ENCODE results near the gene CD200. TPM values are rescaled to one million over a fixed set of nuclear protein-coding genes. Genes with fewer than 3 reads are reported as not detected.

Gene CD200
- polyA plus RNA-seq, 1 experiment: 0.10 TPM

DNA sequence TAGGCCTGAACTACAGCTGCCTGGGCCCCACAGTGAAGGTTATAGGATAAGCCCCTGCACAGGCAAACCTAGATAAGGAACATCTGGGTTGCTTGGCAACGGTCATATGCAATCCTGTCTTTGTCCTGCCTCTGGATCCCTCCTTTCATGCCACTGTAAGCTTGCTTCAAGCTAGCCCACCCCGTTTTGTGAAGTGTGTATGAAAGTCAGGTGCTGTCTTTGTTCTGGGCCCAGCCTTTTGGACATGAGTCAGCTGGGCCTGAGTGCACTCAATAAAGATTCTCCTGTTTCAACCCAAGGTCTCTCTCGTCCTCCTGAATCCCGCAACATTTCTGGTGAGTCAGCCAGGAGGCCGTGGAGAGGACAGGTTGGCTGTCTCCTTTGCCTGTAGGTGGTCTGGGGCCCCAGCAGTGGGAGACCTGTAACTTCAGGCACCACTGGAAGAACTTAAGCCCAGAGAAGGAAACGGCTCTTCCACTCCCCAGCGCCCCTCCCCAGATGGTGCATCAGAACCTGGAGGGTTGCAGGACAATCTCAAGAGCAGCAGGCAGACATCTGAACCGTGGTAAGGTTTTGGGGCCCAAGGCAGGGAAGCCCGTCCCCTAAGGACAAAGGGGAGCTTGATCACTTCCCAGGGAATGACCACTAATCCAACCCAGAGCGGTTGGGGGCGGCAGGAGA lies 30.7 kb upstream of the CD200 start:
- no peak for DNase-seq (ENCODE audit: low read depth)
- POLR2A ChIA-PET: no interaction called here
- H3K27me3 ChIP-seq (ENCODE audit: control insufficient read depth, insufficient read depth, low read length): no peaks in the 10 kb centered on the region
- TF ChIP-seq, protein P1, sequence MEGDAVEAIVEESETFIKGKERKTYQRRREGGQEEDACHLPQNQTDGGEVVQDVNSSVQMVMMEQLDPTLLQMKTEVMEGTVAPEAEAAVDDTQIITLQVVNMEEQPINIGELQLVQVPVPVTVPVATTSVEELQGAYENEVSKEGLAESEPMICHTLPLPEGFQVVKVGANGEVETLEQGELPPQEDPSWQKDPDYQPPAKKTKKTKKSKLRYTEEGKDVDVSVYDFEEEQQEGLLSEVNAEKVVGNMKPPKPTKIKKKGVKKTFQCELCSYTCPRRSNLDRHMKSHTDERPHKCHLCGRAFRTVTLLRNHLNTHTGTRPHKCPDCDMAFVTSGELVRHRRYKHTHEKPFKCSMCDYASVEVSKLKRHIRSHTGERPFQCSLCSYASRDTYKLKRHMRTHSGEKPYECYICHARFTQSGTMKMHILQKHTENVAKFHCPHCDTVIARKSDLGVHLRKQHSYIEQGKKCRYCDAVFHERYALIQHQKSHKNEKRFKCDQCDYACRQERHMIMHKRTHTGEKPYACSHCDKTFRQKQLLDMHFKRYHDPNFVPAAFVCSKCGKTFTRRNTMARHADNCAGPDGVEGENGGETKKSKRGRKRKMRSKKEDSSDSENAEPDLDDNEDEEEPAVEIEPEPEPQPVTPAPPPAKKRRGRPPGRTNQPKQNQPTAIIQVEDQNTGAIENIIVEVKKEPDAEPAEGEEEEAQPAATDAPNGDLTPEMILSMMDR (IDR thresholded peaks at IDR 0.05; ENCODE audit: insufficient read depth, low read depth, low read length): no peak
- CTCF ChIA-PET: interaction anchor here (1.0 kb wide), 1 partner anchor 9 kb away, joined by 3 read pairs; the partner anchor contains the start of gene SLC9C1
- no peaks in the 10 kb centered on the region for H3K36me3 ChIP-seq (ENCODE audit: control insufficient read depth, insufficient read depth, low read length)
- H3K4me3 ChIP-seq (ENCODE audit: low read depth, low read length): no peak overlapping the region

DNA sequence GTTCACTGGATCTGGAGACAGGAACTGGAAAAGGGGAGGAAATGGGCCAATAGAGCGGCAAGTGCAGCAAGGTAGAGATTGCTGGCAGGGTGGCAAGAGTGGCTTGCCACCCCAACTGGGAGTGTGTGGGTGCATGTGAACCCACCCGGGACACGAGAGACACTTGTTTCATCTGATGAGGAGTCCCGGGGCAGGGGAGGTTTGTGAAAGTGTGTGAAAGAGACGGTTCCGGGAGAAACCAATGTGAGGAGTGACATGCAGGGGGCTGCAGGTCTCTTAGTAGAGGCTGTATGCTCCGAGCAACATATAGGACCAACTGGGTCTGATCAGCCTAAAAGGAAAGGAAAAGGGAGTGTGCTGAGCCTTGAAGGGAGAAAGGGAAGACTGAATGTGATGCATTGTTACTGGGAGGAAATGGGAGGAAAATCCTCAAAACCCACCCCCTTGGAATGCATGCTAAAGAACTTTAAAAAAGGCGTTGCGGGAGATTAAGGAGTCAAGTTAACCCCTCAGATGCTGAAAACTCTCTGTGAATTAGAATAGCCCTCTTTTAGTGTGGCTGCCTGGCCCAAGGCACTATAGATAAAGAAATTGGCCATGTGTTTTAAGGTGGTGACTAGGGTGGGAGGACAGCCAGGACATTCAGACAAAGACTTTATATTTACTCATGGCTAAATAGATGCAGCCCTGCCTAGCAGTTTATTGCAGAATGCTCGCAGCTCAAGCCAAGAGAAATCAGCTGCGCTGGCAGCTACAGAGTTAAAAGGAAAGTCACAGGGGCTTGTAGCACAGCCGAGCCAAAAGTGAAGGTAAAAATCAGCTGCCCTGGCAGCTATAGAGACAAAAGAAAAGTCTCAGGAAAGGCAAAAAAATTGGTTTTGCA lies 29.8 kb upstream of the CD200 start:
- H3K4me3 ChIP-seq (ENCODE audit: low read depth, low read length): peak overlapping the region; percentile 40
- no peak for DNase-seq (ENCODE audit: low read depth)
- TF ChIP-seq, protein P1 (IDR thresholded peaks at IDR 0.05; ENCODE audit: insufficient read depth, low read depth, low read length): no peak
- H3K36me3 ChIP-seq (ENCODE audit: control insufficient read depth, insufficient read depth, low read length): no peaks in the 10 kb centered on the region
- no peaks in the 10 kb centered on the region for H3K27me3 ChIP-seq (ENCODE audit: control insufficient read depth, insufficient read depth, low read length)
- ChIA-PET CTCF (interaction anchor here (1.1 to 2.5 kb wide), 2 partner anchors 10 to 16 kb away, joined by 3 to 21 read pairs; partner anchors contain the start of gene SLC9C1), POLR2A (interaction anchor here (0.6 kb wide), 1 partner anchor 288 kb away, joined by 4 read pairs; no protein-coding TSS in a partner anchor)

DNA sequence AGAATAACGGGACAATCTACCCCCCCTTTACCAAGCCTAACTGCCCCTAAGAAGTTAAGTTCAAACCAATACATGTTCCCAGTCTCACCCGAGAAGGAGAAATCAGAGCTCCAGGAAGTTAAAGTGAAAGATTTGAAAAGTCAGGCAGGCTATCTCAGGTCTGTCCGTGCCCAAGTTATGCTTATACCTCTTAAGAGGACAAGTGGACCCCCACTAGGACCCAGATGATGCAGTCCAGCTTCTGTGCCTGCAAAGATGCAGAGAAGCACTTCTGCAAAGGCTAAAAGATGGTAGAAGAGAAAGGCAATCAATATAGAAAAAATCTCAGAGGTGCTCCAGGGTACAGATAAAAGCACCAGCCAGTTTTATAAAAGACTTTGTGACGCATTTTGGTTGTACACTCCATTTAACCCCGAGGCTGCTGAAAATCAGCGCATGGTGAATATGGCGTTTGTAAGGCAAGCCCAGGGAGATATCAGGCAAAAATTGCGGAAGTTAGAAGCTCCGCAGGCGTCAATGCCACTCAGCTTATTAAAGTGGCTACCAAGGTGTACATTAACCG lies 29.1 kb upstream of the CD200 start:
- no peak for DNase-seq (ENCODE audit: low read depth)
- H3K4me3 ChIP-seq (ENCODE audit: low read depth, low read length): peak overlapping the region; percentile 40
- TF ChIP-seq, protein P1 (IDR thresholded peaks at IDR 0.05; ENCODE audit: insufficient read depth, low read depth, low read length): no peak
- ChIA-PET CTCF (interaction anchor here (1.1 to 2.5 kb wide), 3 partner anchors 10 to 211 kb away, joined by 3 to 21 read pairs (median 3); partner anchors contain the start of gene SLC9C1), POLR2A (interaction anchor here (0.6 kb wide), 1 partner anchor 288 kb away, joined by 4 read pairs; no protein-coding TSS in a partner anchor)
- no peaks in the 10 kb centered on the region for H3K27me3 ChIP-seq (ENCODE audit: control insufficient read depth, insufficient read depth, low read length)
- no peaks in the 10 kb centered on the region for H3K36me3 ChIP-seq (ENCODE audit: control insufficient read depth, insufficient read depth, low read length)

DNA sequence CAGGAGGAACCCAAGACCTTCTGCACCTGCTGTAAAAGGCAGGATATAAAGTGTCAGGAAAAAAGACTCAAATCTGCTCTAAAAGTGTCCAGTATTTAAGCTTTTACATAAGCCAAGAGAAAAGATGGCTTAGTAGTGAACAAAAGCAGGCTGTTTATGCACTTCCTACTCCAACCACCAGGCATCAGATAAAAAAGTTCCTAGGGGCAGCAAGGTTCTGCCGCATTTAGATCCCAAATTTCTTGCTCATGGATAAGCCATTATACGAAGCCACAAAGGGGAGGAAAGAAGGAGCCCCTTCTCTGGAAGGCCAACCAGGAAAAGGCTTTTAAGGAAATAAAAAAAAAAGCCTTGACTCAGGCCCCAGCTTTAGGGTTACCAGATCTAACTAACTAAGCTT lies 28.3 kb upstream of the CD200 start:
- H3K36me3 ChIP-seq (ENCODE audit: control insufficient read depth, insufficient read depth, low read length): no peaks in the 10 kb centered on the region
- POLR2A ChIA-PET: no interaction called here
- H3K27me3 ChIP-seq (ENCODE audit: control insufficient read depth, insufficient read depth, low read length): no peaks in the 10 kb centered on the region
- no peak for DNase-seq (ENCODE audit: low read depth)
- TF ChIP-seq, protein P1 (IDR thresholded peaks at IDR 0.05; ENCODE audit: insufficient read depth, low read depth, low read length): peak; percentile 42
- CTCF ChIA-PET: interaction anchor here (0.6 to 2.5 kb wide), 7 partner anchors 11 to 216 kb away, joined by 3 to 21 read pairs (median 3); partner anchors contain the start of gene SLC9C1
- no peak overlapping the region for H3K4me3 ChIP-seq (ENCODE audit: low read depth, low read length)

Data from BJ (cell line).